Kidney capillary endothelial cell (primary cell): Measurements from ENCODE around the gene TM6SF1.

Source experiments
- DNase-seq: peaks from one replicate; pipeline ENCODE4 v3.0.0-alpha.2; 2018; ENCODE audit warnings: low spot score

Gene TM6SF1

GRCh38 chr15:83174891-83175290, 67.4 kb downstream of the TM6SF1 start:
- DNase-seq, result no peak

GRCh38 chr15:83178390-83178789, 70.9 kb downstream of the TM6SF1 start:
- DNase-seq, result no peak

DNA sequence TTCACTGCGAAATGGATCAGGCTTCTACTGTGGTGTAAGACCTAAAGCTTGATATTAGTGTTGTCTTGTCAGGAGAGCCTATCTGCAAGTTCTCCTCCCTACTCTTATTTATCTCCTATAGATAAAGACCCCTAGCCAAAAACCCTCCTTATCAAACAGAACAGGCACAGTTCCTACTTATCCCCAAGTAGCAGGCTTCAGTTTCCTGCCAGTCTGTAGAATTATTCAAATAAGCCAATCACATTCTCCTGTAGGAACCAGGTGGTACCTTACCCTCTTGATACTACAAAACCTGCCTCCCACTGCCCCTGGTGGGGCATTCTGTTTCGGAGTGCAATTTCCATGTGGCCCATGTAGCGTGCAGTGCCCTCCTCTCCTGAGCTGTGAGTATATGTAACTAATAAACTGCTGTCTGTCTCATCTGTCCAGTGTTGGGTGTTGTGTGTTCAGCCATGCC, 71.5 kb downstream of the TM6SF1 start:
- DNase-seq, result no peak

GRCh38 chr15:83185561-83185960, 78.1 kb downstream of the TM6SF1 start:
- DNase-seq, result no peak
